Effector CD8-positive, alpha-beta T cell (primary cell): Measurements from ENCODE around the gene TRAF3IP1.

Source experiments
- DNase-seq: peaks from one replicate; lab custom pipeline; 2025; lab: John Stamatoyannopoulos, UW

Gene TRAF3IP1

DNA sequence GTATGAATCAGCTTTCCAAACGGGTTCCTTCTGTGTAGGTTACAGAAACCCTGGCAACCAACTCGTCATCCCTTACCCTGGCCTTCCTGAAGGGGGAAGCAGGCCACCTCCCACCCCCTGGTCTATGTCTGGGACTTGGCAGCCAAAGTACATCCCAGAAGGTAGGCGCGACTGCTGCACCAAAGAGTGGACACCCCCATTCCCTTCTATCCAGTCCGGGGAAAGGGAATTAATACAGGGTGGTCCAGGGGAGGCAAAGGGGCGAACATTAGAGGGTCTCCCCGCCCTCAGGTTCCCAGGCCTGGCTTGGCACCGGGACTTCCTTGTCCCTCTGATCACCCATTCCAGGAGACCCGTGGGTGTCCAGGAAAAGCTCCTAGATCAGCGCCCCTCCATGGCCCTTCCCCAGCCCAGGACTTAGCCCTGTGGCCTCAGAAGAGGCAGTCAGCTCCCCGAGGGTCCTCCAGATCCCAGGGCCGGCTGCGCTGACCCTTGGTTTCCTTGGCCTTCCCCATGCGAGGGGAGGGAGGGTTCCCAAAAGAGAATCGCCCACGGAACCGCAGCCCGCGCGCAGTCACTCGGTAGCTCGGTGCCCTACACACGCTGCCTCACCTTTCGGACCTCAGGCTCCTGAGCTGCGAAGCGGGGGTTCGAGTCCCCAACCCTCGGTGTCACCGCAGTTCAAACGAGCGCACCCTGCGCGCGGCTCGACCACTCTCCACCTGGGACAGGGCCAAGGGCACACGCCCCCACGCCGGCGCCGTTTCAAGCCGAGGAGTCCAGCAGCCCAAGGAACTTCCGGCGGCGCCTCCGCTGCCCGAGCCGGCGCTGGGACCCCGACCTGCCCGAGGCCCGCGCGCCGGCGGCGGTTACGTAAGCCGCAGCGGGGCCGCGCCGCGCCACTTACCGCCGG lies 32.3 kb upstream of the TRAF3IP1 start, which contains the start of gene PER2:
Gene PER2, minus strand, starts transcription at position 874 of the 913 bp plus-strand sequence. CDS start 10,674 bp downstream, outside the sequence.
- DNase-seq: peak; percentile 40

GRCh38 chr2:238288650-238289573 lies 31.4 kb upstream of the TRAF3IP1 start:
- peak; percentile 97 for DNase-seq

- no peak for DNase-seq
Measured at GRCh38 chr2:238289574-238289973, 30.7 kb upstream of the TRAF3IP1 start.

- no peak for DNase-seq
Measured at GRCh38 chr2:238290091-238290509, 30.2 kb upstream of the TRAF3IP1 start.

- DNase-seq: no peak
Measured at GRCh38 chr2:238290715-238291549, 29.4 kb upstream of the TRAF3IP1 start.

GRCh38 chr2:238291550-238292281 lies 28.6 kb upstream of the TRAF3IP1 start:
- no peak for DNase-seq

DNA sequence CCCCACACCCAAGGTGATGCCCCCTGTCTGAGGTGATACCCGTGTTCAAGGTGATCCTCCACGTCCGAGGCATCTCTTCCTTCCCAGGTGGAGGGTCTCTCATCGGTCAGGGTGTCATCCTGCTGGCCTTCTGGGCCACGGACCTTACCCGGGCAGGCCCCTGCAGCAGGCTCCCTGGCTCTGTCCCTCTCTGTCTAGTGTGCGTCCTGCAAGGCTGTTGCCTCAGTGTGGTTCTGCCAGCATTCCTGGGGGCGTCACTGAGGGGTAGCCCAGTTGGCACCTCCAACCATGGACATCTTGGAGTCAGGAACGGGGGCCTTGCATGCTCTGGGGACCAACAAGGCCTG lies 26.3 kb upstream of the TRAF3IP1 start:
- no peak for DNase-seq

DNA sequence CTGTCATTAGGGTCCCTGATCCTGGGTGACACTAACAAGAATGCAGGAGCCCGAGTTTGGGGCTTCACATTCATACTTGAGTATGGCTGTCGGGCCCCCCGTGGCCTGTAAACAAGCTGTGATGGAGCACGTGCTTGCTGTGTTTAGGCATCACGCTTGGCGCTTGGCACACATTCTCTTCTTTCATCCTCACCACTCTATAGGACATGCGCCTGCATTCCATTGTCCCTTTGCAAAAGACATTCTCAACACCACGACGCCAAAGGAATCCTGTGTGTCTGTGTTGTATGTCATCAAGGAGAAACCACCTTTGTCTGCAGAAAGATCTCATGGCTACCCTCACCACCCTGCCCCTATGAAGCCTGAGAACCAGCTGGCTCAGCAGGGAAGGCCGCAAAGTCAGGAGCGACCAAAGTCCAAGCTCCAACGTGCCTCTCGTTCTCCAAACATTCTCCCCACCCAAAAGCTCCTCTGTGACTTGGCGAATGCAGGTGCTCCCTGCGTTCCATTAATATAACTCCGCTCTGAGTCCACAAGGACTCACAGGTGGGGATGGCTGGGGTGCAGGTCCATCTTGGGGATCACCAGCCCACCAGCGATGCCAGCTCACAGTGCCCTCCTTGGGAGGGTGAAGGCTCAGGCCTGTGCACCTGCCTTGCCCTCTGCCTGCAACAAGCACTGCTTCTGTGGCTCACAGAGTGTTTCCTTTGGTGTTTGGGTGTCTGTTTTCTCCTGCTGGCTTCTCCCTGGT lies 25.8 kb upstream of the TRAF3IP1 start:
- DNase-seq: no peak

GRCh38 chr2:238295144-238296112 lies 24.9 kb upstream of the TRAF3IP1 start:
- DNase-seq: no peak

- DNase-seq: no peak
Measured at GRCh38 chr2:238296638-238297457, 23.5 kb upstream of the TRAF3IP1 start.

- DNase-seq: no peak
Measured at GRCh38 chr2:238299803-238300202, 20.5 kb upstream of the TRAF3IP1 start.

DNA sequence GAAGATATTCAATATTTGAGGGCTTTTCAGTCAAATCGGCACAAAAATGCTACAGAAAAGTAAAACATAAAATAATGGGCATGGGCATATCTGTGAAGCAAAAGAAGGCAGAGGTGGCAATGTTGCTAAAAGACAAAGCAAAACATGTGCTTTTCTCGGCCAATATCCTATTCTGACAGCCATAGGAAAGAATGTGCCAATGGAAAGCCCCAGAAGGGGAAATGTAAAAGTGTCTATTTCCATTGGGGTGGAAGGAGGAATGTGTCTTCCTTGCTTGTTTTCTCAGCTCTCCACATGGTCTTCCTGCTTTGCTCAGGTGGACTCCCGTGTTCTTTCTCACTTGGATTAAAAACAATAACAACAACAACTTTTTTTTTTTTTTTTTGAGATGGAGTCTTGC lies 18.2 kb upstream of the TRAF3IP1 start:
- DNase-seq: no peak

DNA sequence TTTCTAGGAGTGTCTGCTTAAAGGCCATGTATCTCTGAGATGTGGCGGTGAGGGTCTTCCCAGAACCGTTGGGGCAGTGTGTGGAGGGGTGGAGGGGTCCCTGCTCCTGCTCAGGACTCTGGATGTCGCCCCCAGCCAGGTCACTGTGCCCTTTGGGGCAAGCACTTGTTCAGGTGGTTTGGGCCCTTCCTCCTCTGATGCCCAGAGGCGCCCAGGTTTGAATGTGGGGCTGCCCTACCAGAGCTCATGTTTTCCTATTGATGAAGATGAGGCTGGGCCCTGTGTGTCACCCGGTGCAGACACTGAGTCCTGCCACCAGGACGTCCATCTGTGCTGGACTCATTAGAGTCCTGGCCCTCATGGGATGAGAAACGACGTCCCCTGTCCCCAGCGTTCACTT lies 17.6 kb upstream of the TRAF3IP1 start:
- no peak for DNase-seq

- DNase-seq: no peak
Measured at GRCh38 chr2:238304116-238304515, 16.2 kb upstream of the TRAF3IP1 start.

DNA sequence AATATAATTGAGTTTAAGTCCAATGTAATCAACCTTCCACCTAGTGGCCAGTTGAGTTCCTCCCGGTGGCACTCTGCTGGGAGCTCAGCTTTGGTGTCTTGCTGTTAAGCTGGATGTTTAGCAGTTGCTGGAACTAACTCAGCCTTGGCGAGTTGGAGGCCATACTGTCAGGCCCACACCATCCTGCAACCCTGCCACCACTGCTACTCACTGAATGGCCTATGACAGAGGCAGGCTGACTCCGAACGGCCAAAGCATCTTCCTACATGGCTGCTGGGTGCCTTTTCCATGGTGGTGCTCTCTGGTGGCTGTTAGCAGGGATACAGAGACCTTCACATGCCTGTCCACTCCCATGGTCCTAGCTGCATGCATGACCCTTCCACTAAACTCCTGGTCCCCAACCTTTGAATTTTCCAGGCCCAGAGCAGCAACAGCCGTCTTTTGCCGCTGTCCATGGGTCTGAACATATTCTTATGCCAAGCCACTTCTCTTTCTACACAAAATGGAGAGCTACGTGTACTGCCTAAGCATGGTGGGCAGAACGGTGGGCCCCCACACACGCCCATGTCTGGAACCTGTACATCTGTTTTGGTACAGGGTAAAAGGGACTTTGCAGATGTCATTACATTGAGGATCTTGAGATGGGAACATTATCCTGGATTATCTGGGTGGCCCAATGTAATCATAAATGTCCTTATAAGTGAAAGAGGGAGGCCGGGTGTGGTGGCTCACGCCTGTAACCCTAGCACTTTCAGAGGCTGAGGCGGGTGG lies 15.0 kb upstream of the TRAF3IP1 start:
- no peak for DNase-seq

DNA sequence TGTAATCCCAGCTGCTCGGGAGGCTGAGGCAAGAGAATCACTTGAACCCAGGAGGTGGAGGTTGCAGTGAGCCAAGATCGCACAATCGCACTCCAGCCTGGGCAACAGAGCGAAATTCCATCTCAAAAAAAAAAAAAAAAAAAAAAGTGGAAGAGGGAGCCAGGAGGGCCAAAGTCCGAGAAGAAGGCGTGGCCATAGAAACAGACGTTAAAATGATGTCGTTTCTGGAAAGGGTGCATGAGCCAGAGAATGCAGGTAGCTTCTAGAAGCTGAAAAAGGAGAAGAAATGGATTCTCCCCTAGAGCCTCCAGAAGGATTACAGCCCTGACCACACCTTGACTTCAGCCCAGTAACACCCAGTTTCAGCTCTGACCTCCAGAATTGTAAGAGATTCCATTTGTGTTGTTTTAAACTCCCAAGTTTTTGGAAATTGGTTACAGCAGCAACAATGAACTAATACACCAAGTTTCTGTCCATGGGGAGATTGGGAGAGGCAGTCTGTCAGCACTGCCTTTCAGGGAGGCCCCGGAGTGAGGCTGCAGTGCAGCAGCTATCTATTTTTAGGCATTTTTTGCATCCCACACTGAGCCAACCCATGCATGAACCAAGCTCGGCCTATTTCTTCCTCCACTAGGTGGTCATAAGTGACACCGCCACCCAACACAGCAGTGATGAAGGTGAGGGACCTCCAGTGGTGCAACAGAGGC lies 14.2 kb upstream of the TRAF3IP1 start:
- DNase-seq: no peak

DNA sequence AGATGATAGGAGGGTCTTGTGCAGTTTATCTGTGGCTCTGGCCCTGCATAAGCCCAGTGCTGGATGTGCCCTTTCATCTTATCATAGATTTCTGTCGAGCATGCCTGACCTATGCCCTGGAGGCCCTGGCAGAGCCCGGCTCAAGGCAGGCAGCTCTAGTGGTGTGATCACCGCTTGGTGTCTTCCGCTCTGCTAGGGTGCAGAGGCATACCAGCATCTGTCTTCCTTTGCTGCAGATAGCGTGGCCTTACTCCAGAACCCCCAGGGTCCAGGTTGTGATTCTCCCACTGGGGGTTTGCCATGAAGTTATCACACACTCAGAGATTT lies 13.7 kb upstream of the TRAF3IP1 start:
- no peak for DNase-seq
